Bone marrow (tissue), 2 donors: ENCODE measurements around the gene CALCR.
A peak's percentile ranks its signal among the peaks of the same experiment; 100 is the strongest.
"Not testable (repeated sequence)": the region's sequence is repeated elsewhere in the genome, so short reads cannot be mapped to it uniquely, and the experiment has no call there.

ENCODE experiments used
- DNase-seq, 2 donors: peaks; one replicate each; lab custom pipeline; 2025; lab: John Stamatoyannopoulos, UW

CALCR gene

DNA sequence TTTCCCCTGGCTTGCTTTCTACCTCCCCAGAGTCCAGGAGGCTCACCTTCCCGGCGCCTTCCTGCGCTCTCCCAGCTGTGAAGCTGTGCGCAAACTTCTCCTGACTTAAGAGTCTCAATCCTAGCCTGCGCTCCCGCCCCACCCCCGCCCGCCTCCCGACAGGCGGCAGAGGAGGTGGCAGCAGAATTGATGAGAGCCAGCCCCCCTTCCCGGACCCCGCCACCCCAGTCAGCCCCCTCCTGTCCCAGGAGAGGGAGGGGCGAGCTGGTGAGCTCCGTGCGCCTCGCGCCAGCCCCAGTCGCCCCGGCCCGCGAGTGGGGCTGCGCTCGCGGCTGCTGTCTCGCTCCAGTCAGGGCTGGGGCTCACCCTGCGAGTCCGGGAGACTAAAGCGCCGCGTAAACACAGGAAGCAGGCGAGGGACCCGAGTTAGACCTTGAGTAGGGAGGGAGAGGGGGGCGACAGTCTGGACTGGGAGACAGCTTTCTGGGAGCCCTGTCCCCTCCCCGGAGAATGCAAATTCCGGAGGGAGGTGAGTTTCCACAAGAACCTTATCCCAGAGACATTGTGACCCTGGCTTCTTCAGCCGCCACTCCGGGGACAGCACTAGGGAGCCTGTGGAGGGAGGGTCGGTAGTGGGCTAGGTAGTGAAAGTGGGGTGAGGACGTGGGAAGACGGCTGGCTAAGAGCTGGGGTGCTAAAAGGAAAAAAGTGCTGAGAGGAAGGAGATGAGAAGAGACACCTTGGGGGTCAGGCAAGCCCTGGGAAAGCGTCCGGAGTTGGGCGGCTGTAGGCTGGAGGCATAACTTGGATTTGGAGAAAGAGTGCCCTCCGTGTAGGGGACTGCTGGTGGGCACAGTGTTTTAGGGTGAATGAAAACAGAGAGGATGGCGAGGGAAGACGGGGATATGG is at the start of gene CALCR:
Gene CALCR, minus strand, starts transcription at position 79 of the 909 bp plus-strand sequence. CDS start 87,743 bp downstream, outside the sequence.
- no peak for DNase-seq

DNA sequence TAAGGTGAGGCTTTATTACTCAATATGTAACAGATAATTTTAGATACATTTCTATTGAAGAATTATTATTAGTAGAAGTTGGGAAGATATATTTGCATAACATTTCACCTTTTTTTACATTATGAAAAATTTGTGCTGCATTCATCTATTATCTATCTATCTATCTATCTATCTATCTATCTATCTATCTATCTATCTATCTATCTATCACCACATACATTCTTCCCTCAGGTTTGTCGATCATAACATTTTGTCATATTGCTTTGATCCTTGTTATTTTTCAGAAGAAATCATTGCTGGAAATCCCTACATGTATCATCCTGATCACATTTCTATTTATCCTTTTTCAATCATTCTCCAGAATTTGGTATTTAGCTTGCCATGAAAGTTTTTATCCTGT is 49.3 kb upstream of the CALCR start:
- DNase-seq = no peak

DNA sequence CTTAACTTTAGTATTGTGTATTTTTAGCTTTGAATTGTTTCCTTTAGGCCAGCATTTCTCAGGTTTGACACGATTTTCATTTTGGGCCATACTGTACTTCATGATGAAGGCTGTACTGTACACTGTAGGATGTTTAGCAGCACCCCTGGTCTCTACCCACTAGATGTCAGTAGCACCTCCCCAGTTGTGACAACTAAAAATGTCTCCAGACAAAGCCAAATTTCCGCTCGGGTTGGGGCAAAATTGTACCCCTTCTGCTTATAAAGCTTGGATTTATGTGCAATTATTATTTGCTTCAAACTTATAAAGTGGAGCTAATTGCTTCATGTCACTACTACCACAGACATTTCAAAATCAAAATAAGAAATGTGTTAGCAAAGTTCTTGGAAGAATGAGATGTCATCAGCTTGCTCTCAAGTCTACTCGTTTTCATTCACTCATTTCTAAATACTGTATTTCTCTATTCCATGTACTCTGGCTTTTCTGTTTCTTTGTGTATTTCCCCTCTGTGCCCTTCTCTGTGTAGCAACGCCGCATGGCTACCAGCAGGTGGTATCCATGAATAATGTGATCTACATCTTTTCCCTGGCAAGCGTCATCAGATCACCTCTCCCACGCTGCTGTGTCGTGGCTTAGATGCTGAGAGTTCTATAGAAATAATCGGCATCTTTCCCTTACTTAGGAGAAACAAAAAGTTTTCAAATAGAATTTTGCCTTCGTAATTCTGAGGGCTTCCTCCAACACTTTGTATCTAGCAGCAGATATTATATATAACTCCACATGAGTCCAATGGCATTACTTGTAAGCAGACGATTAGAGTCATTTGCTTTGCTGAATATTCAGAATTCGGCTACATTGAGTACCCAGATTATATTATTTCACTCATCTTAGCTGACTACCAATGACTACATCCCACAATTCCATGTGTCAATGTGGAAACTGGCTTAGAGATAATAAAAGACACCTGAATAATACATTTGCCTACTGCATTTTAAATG is 47.8 kb upstream of the CALCR start:
- DNase-seq = no peak

DNA sequence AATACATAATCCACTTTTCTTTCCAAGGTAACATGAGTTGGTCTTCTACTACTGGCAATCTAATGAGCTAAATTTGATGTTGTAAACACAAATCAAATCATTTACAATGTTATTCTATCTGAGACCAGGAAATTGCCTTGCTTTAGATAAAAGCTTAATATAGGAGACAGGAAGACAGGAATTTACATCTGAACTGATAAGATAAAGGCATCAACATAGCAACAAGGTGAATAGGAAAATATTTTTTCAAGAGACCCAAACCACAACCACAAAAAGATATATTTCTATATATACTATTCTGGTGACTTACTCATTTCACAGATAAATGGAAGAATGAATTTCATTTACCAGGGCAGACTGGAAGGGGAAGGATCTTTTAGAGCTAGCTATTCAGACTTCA is 46.3 kb upstream of the CALCR start:
- DNase-seq = no peak

DNA sequence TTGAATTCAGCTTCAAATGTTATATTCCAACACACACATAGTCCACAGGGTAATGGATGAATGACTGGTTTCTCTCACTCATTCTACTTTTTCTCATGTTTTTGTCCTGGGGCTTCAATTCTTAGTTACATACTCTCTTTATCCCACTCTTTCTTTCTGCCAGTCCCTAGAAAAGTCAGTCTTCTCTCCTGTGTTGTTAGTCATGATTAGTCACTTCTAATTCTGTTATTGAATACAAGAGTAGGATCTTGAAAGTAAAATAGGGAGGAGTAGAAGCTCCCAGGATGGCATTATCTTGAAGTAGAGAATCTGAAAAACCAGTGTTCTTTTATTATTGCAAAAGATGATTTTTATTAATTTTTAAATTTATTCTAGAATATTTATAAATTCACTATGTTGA is 45.5 kb upstream of the CALCR start:
- DNase-seq = no peak

DNA sequence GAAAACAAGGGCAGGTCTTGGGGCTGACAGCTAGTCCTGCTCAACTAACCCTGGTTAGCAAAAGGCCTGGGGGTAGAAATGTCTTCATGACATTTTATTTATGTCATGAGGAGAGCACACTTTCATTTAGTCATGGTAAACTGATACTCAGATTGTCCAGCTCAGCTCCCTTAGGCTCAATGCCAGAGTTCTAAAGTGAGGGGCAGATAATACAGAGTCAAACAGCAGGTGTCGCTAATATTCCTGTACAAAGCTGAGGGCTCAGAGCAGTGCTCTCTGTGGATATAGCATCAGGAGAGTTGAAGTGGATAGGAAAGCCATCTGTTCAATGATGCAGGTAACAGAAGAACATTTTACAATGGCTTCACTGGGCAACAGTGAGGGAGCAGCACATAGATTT is 26.8 kb upstream of the CALCR start:
- DNase-seq = no peak

DNA sequence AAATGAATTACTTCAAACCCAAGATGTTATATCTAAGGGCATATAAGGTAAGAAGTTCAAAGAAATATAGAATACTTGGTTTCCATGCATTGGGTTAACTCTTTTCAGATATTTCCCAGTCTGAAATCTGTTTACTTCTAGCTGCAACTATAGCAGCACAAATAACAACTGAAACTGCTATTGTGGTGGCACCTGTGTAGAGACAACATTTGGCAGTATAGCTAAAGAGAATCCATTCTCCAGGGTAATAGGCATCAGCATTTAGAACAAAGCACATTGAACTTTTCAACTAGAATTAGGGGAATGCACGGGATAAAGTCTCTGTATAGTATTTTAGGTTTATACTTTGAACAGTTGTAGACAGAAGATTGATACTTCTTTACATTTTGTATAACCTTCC is 19.7 kb upstream of the CALCR start:
- DNase-seq = no peak

DNA sequence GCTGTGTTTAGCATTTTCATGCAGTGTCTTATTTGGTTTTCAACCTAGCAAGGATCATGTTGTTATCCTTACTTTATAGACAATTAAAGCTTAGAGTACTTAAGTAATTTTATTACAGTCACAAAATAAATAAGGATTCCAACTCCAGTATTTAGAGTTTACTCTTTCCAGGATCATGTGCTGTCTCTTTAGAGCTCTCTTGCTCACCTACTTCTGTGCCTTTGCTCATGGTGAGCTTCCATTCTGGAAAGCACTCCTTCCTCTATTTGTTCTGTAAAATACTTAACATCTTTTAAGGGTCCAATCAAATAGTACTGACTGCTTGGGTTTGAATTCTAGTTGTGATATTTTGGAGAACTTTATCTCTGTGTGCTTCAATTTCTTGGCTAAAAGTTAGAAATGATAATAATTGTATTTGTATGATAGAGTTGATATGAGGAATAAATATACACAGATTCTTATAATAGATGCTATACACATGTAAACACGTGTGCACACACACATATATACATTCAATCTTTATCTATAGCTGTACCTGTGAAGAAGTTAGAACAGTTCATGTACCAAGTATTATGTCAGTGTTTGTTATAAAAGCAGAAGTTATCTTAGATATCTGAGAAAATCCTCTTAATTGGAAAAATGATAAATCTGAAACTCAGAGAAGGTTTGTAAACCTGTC is 18.2 kb upstream of the CALCR start:
- DNase-seq = no peak

DNA sequence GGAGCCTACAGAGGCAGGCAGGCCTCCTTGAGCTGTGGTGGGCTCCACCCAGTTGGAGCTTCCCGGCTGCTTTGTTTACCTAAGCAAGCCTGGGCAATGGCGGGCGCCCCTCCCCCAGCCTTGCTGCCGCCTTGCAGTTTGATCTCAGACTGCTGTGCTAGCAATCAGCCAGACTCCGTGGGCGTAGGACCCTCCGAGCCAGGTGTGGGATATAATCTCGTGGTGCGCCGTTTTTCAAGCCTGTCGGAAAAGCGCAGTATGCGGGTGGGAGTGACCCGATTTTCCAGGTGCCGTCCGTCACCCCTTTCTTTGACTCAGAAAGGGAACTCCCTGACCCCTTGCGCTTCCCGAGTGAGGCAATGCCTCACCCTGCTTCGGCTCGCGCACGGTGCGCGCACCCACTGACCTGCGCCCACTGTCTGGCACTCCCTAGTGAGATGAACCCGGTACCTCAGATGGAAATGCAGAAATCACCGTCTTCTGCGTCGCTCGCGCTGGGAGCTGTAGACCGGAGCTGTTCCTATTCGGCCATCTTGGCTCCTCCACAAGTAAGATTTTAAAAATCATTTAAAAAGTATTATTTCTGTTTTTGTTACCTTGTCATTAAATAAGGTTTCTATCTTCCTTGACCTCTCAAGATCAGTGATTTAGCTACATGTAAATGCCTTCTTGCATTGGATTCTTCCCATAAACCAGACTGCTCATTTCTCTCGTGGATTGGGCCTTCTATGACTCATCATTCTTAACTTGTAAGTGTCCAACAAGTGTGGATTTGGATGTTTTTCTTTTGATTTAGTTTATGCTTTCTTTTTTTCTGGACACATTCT is 16.9 kb upstream of the CALCR start:
- DNase-seq = not testable (repeated sequence)

DNA sequence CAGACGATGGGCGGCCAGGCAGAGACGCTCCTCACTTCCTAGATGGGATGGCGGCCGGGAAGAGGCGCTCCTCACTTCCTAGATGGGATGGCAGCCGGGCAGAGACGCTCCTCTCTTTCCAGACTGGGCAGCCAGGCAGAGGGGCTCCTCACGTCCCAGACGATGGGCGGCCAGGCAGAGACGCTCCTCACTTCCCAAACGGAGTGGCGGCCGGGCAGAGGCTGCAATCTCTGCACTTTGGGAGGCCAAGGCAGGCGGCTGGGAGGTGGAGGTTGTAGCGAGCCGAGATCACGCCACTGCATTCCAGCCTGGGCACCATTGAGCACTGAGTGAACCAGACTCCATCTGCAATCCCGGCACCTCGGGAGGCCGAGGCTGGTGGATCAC is 11.9 kb upstream of the CALCR start:
- DNase-seq = not testable (repeated sequence)

DNA sequence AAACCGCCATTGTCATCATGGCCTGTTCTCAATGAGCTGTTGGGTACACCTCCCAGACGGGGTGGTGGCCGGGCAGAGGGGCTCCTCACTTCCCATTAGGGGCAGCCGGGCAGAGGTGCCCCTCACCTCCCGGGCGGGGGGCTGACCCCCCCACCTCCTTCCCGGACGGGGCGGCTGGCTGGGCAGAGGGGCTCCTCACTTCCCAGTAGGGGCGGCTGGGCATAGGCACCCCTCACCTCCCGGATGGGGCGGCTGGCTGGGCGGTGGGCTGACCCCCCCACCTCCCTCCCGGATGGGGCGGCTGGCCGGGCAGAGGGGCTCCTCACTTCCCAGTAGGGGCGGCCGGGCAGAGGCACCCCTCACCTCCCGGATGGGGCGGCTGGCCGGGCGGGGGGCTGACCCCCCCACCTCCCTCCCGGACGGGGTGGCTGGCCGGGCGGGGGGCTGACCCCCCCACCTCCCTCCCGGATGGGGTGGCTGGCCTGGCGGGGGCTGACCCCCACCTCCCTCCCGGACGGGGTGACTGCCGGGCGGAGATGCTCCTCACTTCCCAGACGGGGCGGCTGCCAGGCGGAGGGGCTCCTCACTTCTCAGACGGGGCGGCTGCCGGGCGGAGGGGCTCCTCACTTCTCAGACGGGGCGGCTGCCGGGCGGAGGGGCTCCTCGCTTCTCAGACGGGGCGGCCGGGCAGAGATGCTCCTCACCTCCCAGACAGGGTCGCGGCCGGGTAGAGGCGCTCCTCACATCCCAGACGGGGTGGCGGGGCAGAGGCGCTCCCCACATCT is 11.4 kb upstream of the CALCR start:
- DNase-seq = not testable (repeated sequence)

DNA sequence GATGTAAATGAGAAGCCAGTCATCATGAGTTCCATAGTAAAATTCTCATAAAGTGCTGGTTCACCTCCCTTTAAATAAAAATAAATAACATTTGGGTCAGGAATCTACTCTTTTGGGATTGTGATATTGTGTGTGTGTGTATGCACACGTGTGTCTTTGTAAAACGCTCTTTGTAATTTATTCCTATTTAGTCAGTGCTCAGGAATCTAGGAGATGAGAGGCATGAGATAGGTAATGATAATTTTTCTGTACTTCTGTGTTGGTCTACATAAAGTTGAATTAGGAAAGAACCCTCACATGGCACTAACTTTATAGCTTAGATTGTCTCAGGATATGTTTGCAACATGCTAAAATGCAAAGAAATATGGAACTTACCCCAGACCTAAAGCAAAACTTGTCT is 4.9 kb upstream of the CALCR start:
- DNase-seq = no peak

DNA sequence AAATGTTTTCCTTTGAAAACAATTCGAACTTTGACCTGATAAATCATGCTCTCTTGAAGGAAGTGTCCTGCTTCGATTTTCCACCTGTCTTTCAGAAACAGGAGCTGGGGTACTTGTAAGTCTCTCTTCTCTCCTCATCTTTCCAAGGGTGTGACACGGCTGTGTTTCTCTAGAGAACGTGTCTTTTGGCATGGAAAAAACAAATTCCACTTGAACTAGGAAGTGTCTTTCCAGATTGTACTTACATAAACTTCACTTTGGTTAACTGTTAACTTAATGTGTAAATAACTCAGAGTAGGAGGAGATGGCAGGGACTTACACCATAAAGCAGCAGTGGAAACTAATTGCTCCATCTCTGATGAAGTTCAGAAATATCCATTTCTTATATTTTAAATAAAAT is 4.2 kb upstream of the CALCR start:
- no peak for DNase-seq

DNA sequence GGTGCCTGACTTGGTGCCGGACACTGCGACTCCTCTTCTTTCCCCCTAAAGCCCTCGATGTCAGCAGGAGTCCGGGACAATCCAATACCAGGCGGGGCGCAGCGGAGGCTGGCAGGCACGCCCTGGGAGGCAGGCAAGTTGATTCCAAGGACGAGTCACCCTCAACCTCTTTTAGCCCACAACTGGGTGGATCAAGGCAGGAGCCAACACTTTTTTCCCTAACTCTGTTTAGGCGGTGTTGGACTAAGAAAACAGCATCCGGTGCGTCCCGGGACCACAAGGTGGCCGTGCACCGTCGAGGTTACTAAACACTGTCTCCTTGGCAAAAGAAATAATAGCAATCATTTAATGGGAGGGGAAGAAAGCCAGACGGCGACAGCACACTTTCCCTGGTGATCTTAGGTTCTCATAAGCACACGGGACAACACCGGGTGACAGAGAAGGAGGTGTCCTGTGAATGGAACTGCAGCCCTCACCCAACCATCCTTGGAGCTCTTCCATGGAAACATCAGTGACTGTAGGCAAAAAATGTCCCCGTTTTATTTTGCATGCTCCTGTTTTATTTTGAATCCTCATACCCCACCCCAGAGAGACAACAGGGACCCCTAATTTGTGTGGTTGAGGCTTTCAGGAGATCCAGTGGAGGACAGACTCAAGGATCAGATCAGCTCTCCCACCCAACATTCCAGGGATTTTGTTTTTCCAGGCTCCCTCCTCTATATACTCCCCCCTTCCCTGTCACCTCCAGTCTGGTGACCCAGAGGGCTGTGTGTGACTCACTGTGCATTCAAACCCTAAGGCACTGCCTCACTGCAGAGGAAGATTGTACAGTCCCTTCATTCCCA is 1.3 kb upstream of the CALCR start:
- DNase-seq = no peak

DNA sequence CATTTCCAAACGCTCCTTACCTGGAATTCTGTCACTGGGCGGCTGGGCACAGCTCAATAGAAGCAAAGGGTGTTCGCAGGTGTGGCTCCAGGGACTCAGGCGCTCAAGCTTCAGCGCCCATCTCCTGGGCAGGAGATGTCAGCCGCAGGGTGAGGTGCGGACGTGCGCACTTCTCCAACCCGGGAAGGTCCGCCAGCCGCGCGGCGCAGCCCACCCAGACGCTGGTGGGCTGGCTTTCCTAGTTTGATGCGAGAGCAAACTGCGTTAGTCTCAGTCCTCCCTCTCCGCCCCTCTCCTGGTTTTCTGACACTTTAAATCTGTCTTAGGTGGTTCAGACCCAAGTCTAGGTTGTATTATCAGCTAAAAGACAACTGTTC is 267 bp downstream of the CALCR start:
- no peak for DNase-seq

DNA sequence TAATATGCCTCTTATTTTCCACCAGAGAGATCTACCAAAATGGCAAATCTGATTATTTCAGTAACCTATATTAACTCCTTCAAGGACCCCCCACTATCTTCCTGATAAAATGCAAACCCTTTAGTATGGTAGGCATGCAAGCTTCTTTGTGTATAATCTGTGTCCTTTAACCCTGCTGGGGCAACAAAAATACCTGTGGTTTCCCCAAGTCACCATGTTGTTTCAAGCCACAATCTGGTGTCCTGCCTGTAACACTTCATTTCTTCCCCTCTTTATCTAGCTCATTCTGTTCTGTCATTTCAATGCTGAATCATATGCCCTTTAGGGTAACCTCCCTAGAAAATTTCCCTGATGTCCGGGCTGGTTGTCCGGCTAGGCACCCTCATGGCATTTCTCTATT is 5.3 kb downstream of the CALCR start:
- DNase-seq = no peak

DNA sequence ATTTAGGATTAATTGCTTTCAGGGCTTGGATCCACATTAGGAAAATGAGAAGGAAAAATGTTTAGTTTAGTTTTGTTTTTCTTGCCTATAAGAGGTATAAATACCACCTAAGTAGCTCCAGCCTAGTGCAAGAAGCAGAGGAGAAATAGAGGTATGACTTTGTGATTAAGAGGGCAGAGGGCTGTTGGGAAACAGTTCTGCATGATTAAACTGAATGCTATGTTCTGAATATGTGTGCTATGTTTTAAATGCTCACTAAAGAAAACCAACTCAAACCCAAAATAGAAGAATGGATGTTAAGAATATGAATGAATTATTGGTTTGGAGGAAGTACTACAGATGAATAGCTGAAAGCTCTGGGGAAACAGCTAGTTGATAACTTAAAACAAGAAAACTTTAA is 7.6 kb downstream of the CALCR start:
- no peak for DNase-seq

DNA sequence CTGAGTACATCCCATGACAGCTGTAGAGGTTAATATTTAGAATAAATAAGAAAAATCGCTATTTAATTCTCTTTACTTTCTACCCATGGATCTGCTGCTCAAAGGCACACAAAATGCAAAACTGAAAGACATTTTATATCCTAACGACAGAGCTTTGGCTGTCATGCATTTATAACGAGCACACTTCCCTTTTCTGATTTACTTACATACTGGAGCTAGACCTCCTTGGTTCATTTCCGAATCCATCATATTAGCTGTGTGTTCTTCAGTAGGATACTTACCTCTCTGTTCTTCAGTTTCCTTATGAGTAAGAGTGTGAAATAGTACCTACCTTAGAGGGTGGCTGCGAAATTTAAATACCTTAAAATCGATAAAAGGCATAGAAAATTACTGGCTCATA is 10.9 kb downstream of the CALCR start:
- DNase-seq = peak in 1 of 2 donors; percentile 5

DNA sequence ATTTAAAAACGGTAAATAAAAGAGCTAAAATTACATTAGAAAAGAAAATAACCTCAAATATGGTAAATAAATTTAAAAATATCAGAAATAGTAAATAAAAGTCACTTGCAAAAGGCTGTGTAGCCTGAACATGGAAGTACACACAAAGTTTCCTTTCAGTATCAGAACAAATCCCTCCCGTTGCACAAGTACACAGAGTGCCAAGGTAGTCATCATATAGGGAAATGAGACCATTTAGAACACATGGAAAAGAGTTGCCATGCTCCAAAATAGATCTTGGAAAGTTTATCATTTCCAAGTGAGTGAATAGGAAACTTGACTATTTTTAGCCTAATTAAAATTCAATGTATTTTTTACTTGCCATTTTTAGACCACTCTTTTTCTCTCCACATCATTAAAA is 11.6 kb downstream of the CALCR start:
- no peak for DNase-seq

DNA sequence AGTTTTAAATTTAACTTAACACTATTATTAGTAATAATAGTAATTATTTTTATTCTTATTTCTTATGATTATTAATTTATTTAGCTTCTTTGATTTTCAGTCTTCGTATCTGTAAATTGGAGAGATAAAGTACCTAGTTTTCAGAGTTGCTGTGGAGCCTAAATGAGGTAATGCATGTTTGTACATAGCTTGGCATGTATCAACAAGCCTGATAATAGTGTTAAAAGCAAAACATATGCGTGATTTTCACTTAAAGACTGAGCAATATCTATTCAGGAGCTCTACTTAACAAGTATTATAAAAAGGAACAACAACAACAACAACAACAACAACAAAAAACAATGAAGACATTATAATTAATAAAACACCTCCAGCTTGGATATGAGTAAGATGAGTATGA is 12.4 kb downstream of the CALCR start:
- DNase-seq = no peak
